Measurements from ENCODE around the gene CLMN. TPM values are rescaled to one million over a fixed set of nuclear protein-coding genes. Genes with fewer than 3 reads are reported as not detected.
"Not testable (repeated sequence)": the region's sequence is repeated elsewhere in the genome, so short reads cannot be mapped to it uniquely, and the experiment has no call there.

CLMN gene
- total and polyA plus RNA-seq, 5 donors from 2014 or later: 0.17 to 0.90 TPM; not detected in 3

DNA sequence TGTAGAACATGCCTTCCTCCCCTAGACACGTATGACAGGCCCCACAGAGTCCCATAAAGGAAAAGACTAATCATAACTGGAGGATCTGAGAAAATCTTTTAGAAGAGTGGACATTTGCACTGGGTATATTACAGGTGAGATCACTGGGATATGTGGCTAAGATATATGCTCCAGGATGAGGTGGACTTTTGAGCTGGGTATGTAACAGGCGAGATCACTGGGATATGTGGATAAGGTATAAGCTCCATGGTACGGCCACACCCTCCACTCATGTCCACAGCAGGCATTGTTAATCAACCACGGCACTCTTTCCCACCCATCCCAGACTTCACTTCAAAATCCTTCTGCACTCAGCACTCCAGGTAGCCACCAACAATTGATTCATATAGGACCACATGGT is 34.1 kb downstream of the CLMN start:
- Mint-ChIP-seq H3K4me3 (no peak overlapping the region), H3K4me1 (no peaks in the 10 kb centered on the region), H3K27ac (no peak overlapping the region)

DNA sequence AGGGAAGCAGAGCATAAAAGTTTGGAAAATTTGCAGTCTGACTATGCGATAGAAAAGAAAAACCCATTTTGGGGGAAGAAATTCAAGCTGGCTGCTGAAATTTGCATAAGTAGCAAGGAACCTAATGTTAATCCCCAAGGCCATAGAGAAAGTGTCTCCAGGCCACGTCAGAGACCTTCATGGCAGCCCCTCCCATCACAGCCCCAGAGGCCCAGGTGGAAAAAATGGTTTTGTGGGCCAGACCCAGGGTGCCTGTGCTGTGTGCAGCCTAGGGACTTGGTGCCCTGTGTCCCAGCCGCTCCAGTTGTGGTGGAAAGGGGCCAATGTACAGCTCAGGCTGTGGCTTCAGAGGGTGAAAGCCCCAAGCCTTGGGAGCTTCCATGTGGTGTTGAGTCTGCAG is 35.9 kb downstream of the CLMN start:
- not testable (repeated sequence) for ATAC-seq (ENCODE audit: low read depth in 2 of 2); H3K27ac Mint-ChIP-seq; H3K27ac ChIP-seq (ENCODE audit: insufficient read depth, low read length, poor library complexity, severe bottlenecking); H3K4me3 ChIP-seq (ENCODE audit: low read depth, low read length); H3K27me3 ChIP-seq (ENCODE audit: control insufficient read depth, insufficient read depth, low read length); H3K9me3 ChIP-seq (ENCODE audit: control insufficient read depth in 2 of 2, low read length in 2 of 2); H3K4me1 Mint-ChIP-seq; H3K36me3 Mint-ChIP-seq; H3K9me3 Mint-ChIP-seq; H3K36me3 ChIP-seq (ENCODE audit: control insufficient read depth, insufficient read depth, low read length); H3K4me1 ChIP-seq (ENCODE audit: control insufficient read depth, insufficient read depth, low read length, poor library complexity, severe bottlenecking); DNase-seq; H3K4me3 Mint-ChIP-seq
- peaks cover 14% of the 10 kb centered on the region for H3K27me3 Mint-ChIP-seq

More for the DNA sequence above, 34.1 kb downstream of the CLMN start:
- Mint-ChIP-seq H3K27me3 (peaks cover 16% of the 10 kb centered on the region), H3K36me3 (no peaks in the 10 kb centered on the region), H3K9me3 (peaks cover 0 to 1% (median 0%) of the 10 kb centered on the region in 7 donors)
- H3K9me3 ChIP-seq (ENCODE audit: control insufficient read depth in 2 of 2, low read length in 2 of 2): no peaks in the 10 kb centered on the region
- H3K4me3 ChIP-seq (ENCODE audit: low read depth, low read length): no peak overlapping the region
- H3K36me3 ChIP-seq (ENCODE audit: control insufficient read depth, insufficient read depth, low read length): no peaks in the 10 kb centered on the region
- ATAC-seq (ENCODE audit: low read depth in 2 of 2) (no peak), DNase-seq (no peak)
- peaks cover 2% of the 10 kb centered on the region for H3K27me3 ChIP-seq (ENCODE audit: control insufficient read depth, insufficient read depth, low read length)
- H3K4me1 ChIP-seq (ENCODE audit: control insufficient read depth, insufficient read depth, low read length, poor library complexity, severe bottlenecking): no peaks in the 10 kb centered on the region
- H3K27ac ChIP-seq (ENCODE audit: insufficient read depth, low read length, poor library complexity, severe bottlenecking): no peak overlapping the region

DNA sequence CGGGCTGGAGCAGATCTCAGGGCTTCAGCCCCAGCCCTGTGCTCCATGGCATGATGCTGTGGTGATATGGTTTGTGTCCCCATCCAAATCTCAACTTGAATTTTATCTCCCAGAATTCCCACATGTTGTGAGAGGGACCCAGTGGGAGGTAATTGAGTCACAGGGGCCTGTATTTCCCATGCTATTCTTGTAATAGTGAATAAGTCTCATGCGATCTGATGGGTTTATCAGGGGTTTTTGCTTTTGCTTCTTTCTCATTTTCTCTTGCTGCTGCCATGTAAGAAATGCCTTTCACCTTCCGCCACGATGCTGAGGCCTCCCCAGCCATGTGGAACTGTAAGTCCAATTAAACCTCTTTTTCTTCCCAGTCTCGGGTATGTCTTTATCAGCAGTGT is 36.7 kb downstream of the CLMN start:
- H3K36me3 ChIP-seq (ENCODE audit: control insufficient read depth, insufficient read depth, low read length); ATAC-seq (ENCODE audit: low read depth in 2 of 2); H3K4me1 Mint-ChIP-seq; DNase-seq; H3K36me3 Mint-ChIP-seq; H3K9me3 Mint-ChIP-seq; H3K27ac Mint-ChIP-seq; H3K4me3 Mint-ChIP-seq; H3K9me3 ChIP-seq (ENCODE audit: control insufficient read depth in 2 of 2, low read length in 2 of 2); H3K27ac ChIP-seq (ENCODE audit: insufficient read depth, low read length, poor library complexity, severe bottlenecking); H3K4me3 ChIP-seq (ENCODE audit: low read depth, low read length); H3K27me3 ChIP-seq (ENCODE audit: control insufficient read depth, insufficient read depth, low read length); H3K4me1 ChIP-seq (ENCODE audit: control insufficient read depth, insufficient read depth, low read length, poor library complexity, severe bottlenecking): not testable (repeated sequence)
- H3K27me3 Mint-ChIP-seq: peaks cover 11% of the 10 kb centered on the region

DNA sequence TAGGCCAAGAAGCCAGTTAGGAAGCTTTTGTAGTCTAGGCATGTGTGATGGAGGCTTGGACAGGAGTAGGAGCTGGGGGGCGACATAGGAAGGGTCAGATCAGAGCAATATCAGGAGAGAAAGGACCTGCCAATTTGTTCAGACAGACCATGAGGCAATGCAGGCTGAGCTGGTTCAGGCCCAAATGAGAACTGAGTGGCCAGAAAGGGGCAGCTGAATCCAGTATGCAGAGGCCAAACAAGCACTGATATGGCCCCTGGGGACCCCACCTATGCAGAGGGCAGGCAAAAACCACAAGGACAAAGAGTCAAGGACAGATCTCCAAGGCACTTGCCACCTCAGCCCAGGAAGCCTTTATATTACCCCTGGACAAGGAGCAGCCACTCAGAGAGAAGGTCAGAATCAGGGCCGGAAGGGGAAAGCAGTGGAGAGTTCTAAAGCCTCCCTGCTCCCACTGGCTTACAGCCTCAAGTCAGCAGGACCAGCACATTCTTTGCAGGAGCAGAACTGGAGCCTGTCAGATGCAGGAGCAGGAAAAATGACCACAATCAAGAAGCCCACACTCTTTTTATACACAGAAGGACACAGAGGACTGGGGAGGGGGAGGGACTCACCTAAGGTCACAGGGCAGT is 37.2 kb downstream of the CLMN start:
- Histone ChIP-seq H3K4me1 (ENCODE audit: control insufficient read depth, insufficient read depth, low read length, poor library complexity, severe bottlenecking) (no peaks in the 10 kb centered on the region), H3K4me3 (ENCODE audit: low read depth, low read length) (no peak overlapping the region), H3K9me3 (ENCODE audit: control insufficient read depth in 2 of 2, low read length in 2 of 2) (no peaks in the 10 kb centered on the region), H3K36me3 (ENCODE audit: control insufficient read depth, insufficient read depth, low read length) (no peaks in the 10 kb centered on the region), H3K27me3 (ENCODE audit: control insufficient read depth, insufficient read depth, low read length) (peaks cover 2% of the 10 kb centered on the region), H3K27ac (ENCODE audit: insufficient read depth, low read length, poor library complexity, severe bottlenecking) (no peak overlapping the region)
- Mint-ChIP-seq H3K4me1 (no peaks in the 10 kb centered on the region), H3K27me3 (peaks cover 10% of the 10 kb centered on the region), H3K4me3 (no peak overlapping the region), H3K9me3 (no peaks in the 10 kb centered on the region), H3K27ac (no peak overlapping the region), H3K36me3 (no peaks in the 10 kb centered on the region)
- DNase-seq (no peak), ATAC-seq (ENCODE audit: low read depth in 2 of 2) (no peak)

DNA sequence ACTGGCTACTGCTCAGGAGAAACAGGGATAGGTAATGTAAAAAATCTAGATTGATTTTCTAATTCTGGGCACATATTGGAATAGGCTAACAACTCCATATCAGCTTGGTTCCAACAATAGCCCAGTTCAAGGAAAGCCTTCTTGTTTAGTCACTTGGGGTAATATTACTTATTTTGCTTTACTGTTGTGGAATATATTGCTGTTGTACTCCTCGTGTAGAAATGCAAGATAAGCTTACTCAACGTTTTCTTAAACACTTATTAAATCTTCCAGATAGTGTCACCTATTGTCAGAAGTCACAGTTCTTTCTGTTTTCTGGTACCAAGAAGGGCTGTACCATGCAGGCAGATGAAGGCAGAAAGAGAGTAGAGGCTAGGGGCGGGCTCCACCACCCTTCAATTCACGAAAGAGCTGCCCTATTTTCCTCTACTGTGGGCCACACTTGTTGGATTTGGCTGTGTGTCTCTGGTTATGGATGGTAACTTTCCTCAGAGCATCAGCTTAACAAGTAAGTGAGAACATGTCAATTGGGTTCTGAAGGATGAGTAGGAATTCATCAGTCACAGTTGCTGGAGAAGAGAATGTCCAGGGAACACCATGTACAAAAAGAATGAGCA is 38.0 kb downstream of the CLMN start:
- H3K4me1 ChIP-seq (ENCODE audit: control insufficient read depth, insufficient read depth, low read length, poor library complexity, severe bottlenecking): no peaks in the 10 kb centered on the region
- H3K27ac ChIP-seq (ENCODE audit: insufficient read depth, low read length, poor library complexity, severe bottlenecking): no peak overlapping the region
- peaks cover 10% of the 10 kb centered on the region for H3K27me3 Mint-ChIP-seq
- no peaks in the 10 kb centered on the region for H3K4me1 Mint-ChIP-seq
- H3K36me3 ChIP-seq (ENCODE audit: control insufficient read depth, insufficient read depth, low read length): no peaks in the 10 kb centered on the region
- no peaks in the 10 kb centered on the region for H3K9me3 ChIP-seq (ENCODE audit: control insufficient read depth in 2 of 2, low read length in 2 of 2)
- ATAC-seq (ENCODE audit: low read depth in 2 of 2) (no peak), DNase-seq (no peak)
- no peaks in the 10 kb centered on the region for H3K36me3 Mint-ChIP-seq
- no peak overlapping the region for H3K4me3 Mint-ChIP-seq
- no peaks in the 10 kb centered on the region for H3K9me3 Mint-ChIP-seq
- no peak overlapping the region for H3K4me3 ChIP-seq (ENCODE audit: low read depth, low read length)
- H3K27me3 ChIP-seq (ENCODE audit: control insufficient read depth, insufficient read depth, low read length): peaks cover 2% of the 10 kb centered on the region
- no peak overlapping the region for H3K27ac Mint-ChIP-seq

DNA sequence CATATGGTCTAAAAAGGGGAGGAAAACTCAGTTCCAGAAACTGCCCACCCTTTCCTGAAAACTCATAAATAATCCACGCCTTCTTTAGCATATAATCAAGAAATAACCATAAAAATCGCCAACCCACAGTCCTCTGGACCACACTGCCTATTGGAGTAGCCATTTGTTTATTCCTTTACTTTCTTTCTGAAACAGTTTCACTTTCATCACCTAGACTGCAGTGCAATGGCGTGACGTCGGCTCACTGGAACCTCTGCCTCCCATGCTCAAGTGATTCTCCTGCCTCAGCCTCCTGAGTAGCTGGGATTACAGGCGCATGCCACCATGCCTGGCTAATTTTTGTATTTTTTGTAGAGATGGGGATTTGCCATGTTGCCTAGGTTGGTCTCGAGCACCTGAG is 44.2 kb downstream of the CLMN start:
- no peak overlapping the region for H3K27ac Mint-ChIP-seq
- H3K27me3 Mint-ChIP-seq: peaks cover 13% of the 10 kb centered on the region
- H3K4me3 ChIP-seq (ENCODE audit: low read depth, low read length): no peak overlapping the region
- H3K4me1 Mint-ChIP-seq: no peaks in the 10 kb centered on the region
- H3K36me3 Mint-ChIP-seq: no peaks in the 10 kb centered on the region
- no peak overlapping the region for H3K4me3 Mint-ChIP-seq
- peaks cover 0 to 2% (median 0%) of the 10 kb centered on the region in 7 donors for H3K9me3 Mint-ChIP-seq
- ATAC-seq (ENCODE audit: low read depth in 2 of 2) (no peak), DNase-seq (no peak)
- H3K9me3 ChIP-seq (ENCODE audit: control insufficient read depth in 2 of 2, low read length in 2 of 2): no peaks in the 10 kb centered on the region
- H3K36me3 ChIP-seq (ENCODE audit: control insufficient read depth, insufficient read depth, low read length): no peaks in the 10 kb centered on the region
- H3K27ac ChIP-seq (ENCODE audit: insufficient read depth, low read length, poor library complexity, severe bottlenecking): no peak overlapping the region
- H3K4me1 ChIP-seq (ENCODE audit: control insufficient read depth, insufficient read depth, low read length, poor library complexity, severe bottlenecking): no peaks in the 10 kb centered on the region
- H3K27me3 ChIP-seq (ENCODE audit: control insufficient read depth, insufficient read depth, low read length): no peaks in the 10 kb centered on the region

DNA sequence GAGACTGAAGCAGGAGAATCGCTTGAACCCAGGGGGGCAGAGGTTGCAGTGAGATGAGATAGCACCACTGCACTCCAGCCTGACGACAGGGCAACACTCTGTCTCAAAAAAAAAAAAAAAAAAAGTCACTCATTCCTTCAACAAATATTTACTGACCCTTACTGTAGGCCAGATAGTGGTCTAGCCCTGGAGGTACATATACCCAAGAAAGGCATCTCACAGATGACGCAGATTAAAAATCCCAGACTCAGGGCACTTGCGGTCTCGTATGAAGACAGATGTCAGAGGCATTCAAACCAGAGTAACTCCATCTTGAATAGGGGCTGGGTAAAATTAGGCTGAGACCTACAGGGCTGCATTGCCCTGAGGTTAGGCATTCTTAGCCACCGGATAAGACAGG is 44.8 kb downstream of the CLMN start:
- Mint-ChIP-seq H3K4me3 (no peak overlapping the region), H3K27ac (no peak overlapping the region), H3K4me1 (no peaks in the 10 kb centered on the region), H3K36me3 (no peaks in the 10 kb centered on the region), H3K9me3 (peaks cover 0 to 2% (median 0%) of the 10 kb centered on the region in 7 donors), H3K27me3 (peaks cover 11% of the 10 kb centered on the region)
- Histone ChIP-seq H3K4me3 (ENCODE audit: low read depth, low read length) (no peak overlapping the region), H3K9me3 (ENCODE audit: control insufficient read depth in 2 of 2, low read length in 2 of 2) (no peaks in the 10 kb centered on the region), H3K27me3 (ENCODE audit: control insufficient read depth, insufficient read depth, low read length) (no peaks in the 10 kb centered on the region), H3K27ac (ENCODE audit: insufficient read depth, low read length, poor library complexity, severe bottlenecking) (no peak overlapping the region), H3K36me3 (ENCODE audit: control insufficient read depth, insufficient read depth, low read length) (no peaks in the 10 kb centered on the region), H3K4me1 (ENCODE audit: control insufficient read depth, insufficient read depth, low read length, poor library complexity, severe bottlenecking) (no peaks in the 10 kb centered on the region)
- DNase-seq (no peak), ATAC-seq (ENCODE audit: low read depth in 2 of 2) (no peak)

DNA sequence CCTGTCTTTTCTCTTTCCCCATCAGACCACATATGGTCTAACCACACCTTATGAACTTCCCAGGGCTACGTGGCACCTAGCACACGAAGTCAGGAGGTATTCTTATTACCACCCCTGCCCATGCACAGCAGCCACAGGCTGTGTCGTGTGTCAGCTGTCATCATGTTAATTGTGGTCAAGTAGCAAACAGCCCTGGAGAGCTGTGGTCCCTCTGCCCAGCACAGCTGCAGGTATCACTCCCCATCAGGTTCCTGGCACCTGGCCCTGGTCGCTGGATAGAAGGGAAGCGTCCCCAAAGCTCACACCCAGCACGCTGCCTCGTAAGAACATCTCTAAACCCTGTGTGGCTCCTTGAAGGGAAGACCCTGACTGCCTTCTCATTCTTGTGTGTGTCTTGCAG is 45.4 kb downstream of the CLMN start:
- H3K36me3 Mint-ChIP-seq: no peaks in the 10 kb centered on the region
- no peaks in the 10 kb centered on the region for H3K36me3 ChIP-seq (ENCODE audit: control insufficient read depth, insufficient read depth, low read length)
- H3K27ac Mint-ChIP-seq: no peak overlapping the region
- no peaks in the 10 kb centered on the region for H3K4me1 Mint-ChIP-seq
- no peak for DNase-seq
- H3K4me3 ChIP-seq (ENCODE audit: low read depth, low read length): no peak overlapping the region
- peaks cover 0 to 2% (median 0%) of the 10 kb centered on the region in 7 donors for H3K9me3 Mint-ChIP-seq
- H3K9me3 ChIP-seq (ENCODE audit: control insufficient read depth in 2 of 2, low read length in 2 of 2): no peaks in the 10 kb centered on the region
- no peak overlapping the region for H3K27ac ChIP-seq (ENCODE audit: insufficient read depth, low read length, poor library complexity, severe bottlenecking)
- ATAC-seq (ENCODE audit: low read depth in 2 of 2): no peak
- H3K4me3 Mint-ChIP-seq: no peak overlapping the region
- H3K27me3 ChIP-seq (ENCODE audit: control insufficient read depth, insufficient read depth, low read length): no peaks in the 10 kb centered on the region
- H3K27me3 Mint-ChIP-seq: peaks cover 7% of the 10 kb centered on the region
- no peaks in the 10 kb centered on the region for H3K4me1 ChIP-seq (ENCODE audit: control insufficient read depth, insufficient read depth, low read length, poor library complexity, severe bottlenecking)

Measured in CD4-positive, CD25-positive, alpha-beta regulatory T cell (primary cell).